GM12878 (cell line): ENCODE measurements around the gene FSTL4. TPM values are rescaled to one million over a fixed set of nuclear protein-coding genes. Genes with fewer than 3 reads are reported as not detected.

Source experiments
- ATAC-seq: fragments of 200-7000 bp; cut with Tn5 transposase; 3 replicates; pipeline ENCODE4 v1.9.1; 2020; ENCODE audit warnings: mild to moderate bottlenecking, moderate library complexity
- BruUV-seq: library from RNA; stranded (reverse); fragments of 400-500 nt; replicated peaks from 2 replicates; lab custom pipeline; 2021; lab: Mats Ljungman, UMichigan
- CTCF ChIA-PET: fragments of 300-600 bp; sonication (Branson Sonifier 250); formaldehyde crosslinking; extraction: SDS; loops from one replicate; lab custom pipeline; 2021; ENCODE audit warnings: inconsistent platforms; lab: Yijun Ruan, JAX
- POLR2A ChIA-PET: fragments of 350-600 bp; formaldehyde crosslinking; extraction: SDS; loops from one replicate; lab custom pipeline; 2021; ENCODE audit warnings: inconsistent platforms; lab: Charles Lee
- RAD21 ChIA-PET: fragments of 300-600 bp; sonication (Branson Sonifier 250); formaldehyde crosslinking; loops from one replicate; lab custom pipeline; 2023; ENCODE audit warnings: antibody characterized with exemption; ENCODE audit not compliant: unreplicated experiment; lab: Charles Lee
- SMC1A ChIA-PET: fragments of 300-600 bp; sonication (Branson Sonifier 250); formaldehyde crosslinking; loops from one replicate; lab custom pipeline; 2023; ENCODE audit not compliant: unreplicated experiment, uncharacterized antibody; lab: Charles Lee
- DNase-seq: peaks from one replicate; pipeline ENCODE4 v3.0.0-alpha.2; 2011; ENCODE audit warnings: low read depth, low spot score
- FAIRE-seq: peaks from 3 replicates; lab custom pipeline; 2011; peaks lifted over from hg19 to GRCh38; lab: Jason Lieb, UNC
- H2AFZ ChIP-seq: 2 replicates; pipeline ENCODE4 v1.6.0; 2011; ENCODE audit warnings: low read depth, low read length, control low read depth; ENCODE audit not compliant: control insufficient read depth
- H3K27ac ChIP-seq: 2 replicates; pipeline ENCODE4 v1.5.1; 2011; ENCODE audit warnings: control low read depth; ENCODE audit not compliant: control insufficient read depth, insufficient read depth
- H3K27me3 ChIP-seq, 2 experiments: replicated peaks in 1 of 2; 2 replicates each; pipeline versions ENCODE4 v1.6.0 to v1.6.1; 2011; ENCODE audit warnings: low read length in 1 of 2; ENCODE audit not compliant: control insufficient read depth in 2 of 2, insufficient read depth in 2 of 2
- H3K36me3 ChIP-seq, 2 experiments: 2 replicates each; pipeline ENCODE4 v1.5.1; 2011; ENCODE audit warnings: low read length in 1 of 2; ENCODE audit not compliant: control insufficient read depth in 2 of 2, insufficient read depth in 2 of 2
- H3K4me1 ChIP-seq: 2 replicates; pipeline ENCODE4 v1.6.1; 2011; ENCODE audit warnings: mild to moderate bottlenecking, low read length, moderate library complexity, mixed read lengths; ENCODE audit not compliant: control insufficient read depth, insufficient read depth
- H3K4me2 ChIP-seq: 2 replicates; pipeline ENCODE4 v1.6.0; 2011; ENCODE audit warnings: control low read depth; ENCODE audit not compliant: control insufficient read depth, insufficient read depth
- H3K4me3 ChIP-seq: fragments of 200-600 bp; sonication (generic); 2 replicates; pipeline ENCODE4 v1.5.1; 2016
- H3K79me2 ChIP-seq: 2 replicates; pipeline ENCODE4 v1.6.0; 2011; ENCODE audit warnings: low read length; ENCODE audit not compliant: control insufficient read depth, insufficient read depth
- H3K9ac ChIP-seq: 2 replicates; pipeline ENCODE4 v1.8.0; 2011; ENCODE audit warnings: low read length, control low read depth, mixed read lengths; ENCODE audit not compliant: control insufficient read depth, insufficient read depth
- H3K9me3 ChIP-seq: replicated peaks from 3 replicates; pipeline ENCODE4 v1.5.1; 2011; ENCODE audit warnings: mild to moderate bottlenecking, low read length; ENCODE audit not compliant: control insufficient read depth, insufficient read depth
- H4K20me1 ChIP-seq: 2 replicates; pipeline ENCODE4 v1.6.0; 2011; ENCODE audit not compliant: control insufficient read depth, insufficient read depth
- CBFB ChIP-seq: IDR thresholded peaks from 2 replicates; pipeline ENCODE4 v1.6.1; 2016; ENCODE audit warnings: antibody characterized with exemption, low read depth
- CBX5 ChIP-seq: sonication (generic); IDR thresholded peaks from 2 replicates; pipeline ENCODE4 v1.6.1; 2016; ENCODE audit warnings: low read depth, moderate library complexity, mild to moderate bottlenecking, inconsistent platforms
- FOS ChIP-seq: IDR thresholded peaks from 3 replicates; pipeline ENCODE4 v1.6.1; 2011; ENCODE audit warnings: borderline replicate concordance; ENCODE audit not compliant: insufficient read length; ENCODE audit errors: extremely low read depth
- GABPA ChIP-seq: IDR thresholded peaks from 2 replicates; pipeline ENCODE4 v1.6.1; 2014; ENCODE audit warnings: antibody characterized with exemption, low read depth, mild to moderate bottlenecking, inconsistent platforms
- MYB ChIP-seq: fragments of 150-350 bp; IDR thresholded peaks from 2 replicates; pipeline ENCODE4 v1.6.1; 2014; ENCODE audit warnings: mild to moderate bottlenecking, low read depth, low read length, borderline replicate concordance
- POLR2A ChIP-seq: IDR thresholded peaks from 2 replicates; pipeline ENCODE4 v1.6.1; 2011; ENCODE audit warnings: low read depth, mild to moderate bottlenecking, low read length
- SPI1 ChIP-seq: IDR thresholded peaks from 2 replicates; pipeline ENCODE4 v1.6.1; 2011; ENCODE audit warnings: low read depth, mild to moderate bottlenecking, low read length, moderate library complexity, borderline replicate concordance; ENCODE audit not compliant: insufficient read depth
- USF1 ChIP-seq: IDR thresholded peaks from 2 replicates; pipeline ENCODE4 v1.6.1; 2011; ENCODE audit warnings: borderline replicate concordance, low read depth, mild to moderate bottlenecking, moderate library complexity, mixed read lengths, low read length; ENCODE audit not compliant: insufficient read depth; ENCODE audit errors: extremely low read length
- ZBED1 ChIP-seq: IDR thresholded peaks from 2 replicates; pipeline ENCODE4 v1.6.1; 2016; ENCODE audit warnings: borderline replicate concordance
- WGBS: methylation state at CpG from one replicate; pipeline ENCODE4 v1.1.6; 2016; ENCODE audit warnings: low lambda C conversion rate; ENCODE audit not compliant: insufficient replicate concordance, insufficient coverage; ENCODE audit errors: missing lambda C conversion rate; 5-methylcytosine and 5-hydroxymethylcytosine counted together
- in situ Hi-C: fragments of 300-500 bp; cut with MboI; formaldehyde crosslinking; loops from 9 replicates; pipeline ENCODE4 v1.14.3; 2018; ENCODE audit warnings: mixed read lengths
- intact Hi-C: fragments of 100-400 bp; cut with micrococcal nuclease; formaldehyde crosslinking; loops from one replicate; pipeline ENCODE4 v1.14.2; 2022; ENCODE audit not compliant: unreplicated experiment
- polyA plus RNA-seq, 11 experiments: library from polyadenylated mRNA; depleted of rRNA in 4 of 11; unstranded in 6 of 11; stranded (reverse) in 5 of 11; fragments of >200 nt; fragmentation: Nextera tagmentation in 4 of 11; fragmentation: Illumina TruSeq in 1 of 11; extraction: Ambion mirVana in 4 of 11; extraction: Trizol in 1 of 11; gene quantifications; 1 replicate in 1 of 11; 2 replicates in 10 of 11; pipeline versions ENCODE4 v1.2.1 to v1.2.3, GENCODE V29; 2011 to 2016; ENCODE audit warnings: inconsistent platforms in 2 of 11, missing spikeins in 2 of 11, low read depth in 1 of 11
- total RNA-seq, 4 experiments: library from RNA; depleted of rRNA in 3 of 4; stranded (reverse); fragments of >200 nt in 3 of 4; fragmentation: Illumina TruSeq in 1 of 4; extraction: Trizol in 1 of 4; gene quantifications; 2 replicates each; pipeline versions ENCODE4 v1.2.1 to v1.2.3, GENCODE V29; 2013 to 2021

FSTL4 gene
- total and polyA plus RNA-seq, 10 of the 15 experiments (the other 5 are each of a cell fraction or from before 2014, with no cell fraction given), result 0.01 to 0.79 (median 0.21) TPM; not detected in 6

GRCh38 chr5:133340002-133340755 lies 272.2 kb downstream of the FSTL4 start:
- BruUV-seq, result no TSS peak
- no peak for FAIRE-seq
- no peaks in the 10 kb centered on the region for H3K36me3 ChIP-seq
- intact Hi-C loops, result no loop called here
- H2AFZ ChIP-seq, result no peak overlapping the region
- SMC1A ChIA-PET, result no interaction called here
- 39% methylated on average over 6 of the region's 6 CpGs for WGBS
- no peak overlapping the region for H3K9ac ChIP-seq
- no peak for TF ChIP-seq MYB
- TF ChIP-seq SPI1, result no peak
- no peak for TF ChIP-seq CBX5
- TF ChIP-seq USF1, result no peak
- no peak for TF ChIP-seq FOS
- TF ChIP-seq ZBED1, result no peak
- no peak for TF ChIP-seq POLR2A
- no peak for TF ChIP-seq CBFB
- no peak for TF ChIP-seq GABPA
- TF ChIP-seq, all 136 proteins: peak for 0
- no peak overlapping the region for H3K4me2 ChIP-seq
- ChIA-PET POLR2A (no interaction called here), RAD21 (interaction anchor here (0.7 kb wide), 1 partner anchor 227 kb away, joined by 5 read pairs; no protein-coding TSS in a partner anchor), CTCF (interaction anchor here (1.0 to 2.7 kb wide), 2 partner anchors 15 to 604 kb away, joined by 3 to 6 read pairs; no protein-coding TSS in a partner anchor)
- no peak for ATAC-seq
- H3K9me3 ChIP-seq, result no peaks in the 10 kb centered on the region
- H3K79me2 ChIP-seq, result no peaks in the 10 kb centered on the region
- H3K27ac ChIP-seq, result no peak overlapping the region
- H3K4me3 ChIP-seq, result no peak overlapping the region
- no peaks in the 10 kb centered on the region for H3K27me3 ChIP-seq
- in situ Hi-C loops, result no loop called here
- no peaks in the 10 kb centered on the region; the same call in 1 of the 2 replicates for H3K4me1 ChIP-seq
- H4K20me1 ChIP-seq, result no peaks in the 10 kb centered on the region
- no peak for DNase-seq
